GM23248 (cell line): Measurements from ENCODE around the gene EEF2. TPM values are rescaled to one million over a fixed set of nuclear protein-coding genes. Genes with fewer than 3 reads are reported as not detected.

Source experiments
- DNase-seq: peaks from one replicate; pipeline ENCODE4 v3.0.0-alpha.2; 2015
- H2AFZ ChIP-seq: fragments of 200-600 bp; sonication (generic); 2 replicates; pipeline ENCODE4 v1.6.1; 2016; ENCODE audit warnings: antibody characterized with exemption
- H3F3A ChIP-seq: fragments of 200-600 bp; sonication (generic); 2 replicates; pipeline ENCODE4 v1.6.1; 2016; ENCODE audit warnings: mild to moderate bottlenecking, antibody characterized with exemption, mixed run types; ENCODE audit not compliant: insufficient read depth
- H3K27ac ChIP-seq: fragments of 200-600 bp; sonication (generic); 2 replicates; pipeline ENCODE4 v1.5.1; 2016; ENCODE audit warnings: mild to moderate bottlenecking
- H3K27me3 ChIP-seq: fragments of 200-600 bp; sonication (generic); replicated peaks from 2 replicates; pipeline ENCODE4 v1.6.1; 2016; ENCODE audit warnings: mild to moderate bottlenecking; ENCODE audit not compliant: insufficient read depth
- H3K36me3 ChIP-seq: fragments of 200-600 bp; sonication (generic); 2 replicates; pipeline ENCODE4 v1.6.1; 2016; ENCODE audit warnings: low read depth, mild to moderate bottlenecking
- H3K4me1 ChIP-seq: fragments of 200-600 bp; sonication (generic); 2 replicates; pipeline ENCODE4 v1.6.1; 2016; ENCODE audit warnings: mild to moderate bottlenecking; ENCODE audit not compliant: insufficient read depth
- H3K4me2 ChIP-seq: fragments of 200-600 bp; sonication (generic); one replicate; pipeline ENCODE4 v1.6.1; 2016; ENCODE audit warnings: mild to moderate bottlenecking; ENCODE audit not compliant: unreplicated experiment
- H3K4me3 ChIP-seq: fragments of 200-600 bp; sonication (generic); 2 replicates; pipeline ENCODE4 v1.5.1; 2016; ENCODE audit warnings: mild to moderate bottlenecking
- H3K79me2 ChIP-seq: fragments of 200-600 bp; sonication (generic); 2 replicates; pipeline ENCODE4 v1.6.1; 2016; ENCODE audit warnings: mild to moderate bottlenecking; ENCODE audit not compliant: insufficient read depth
- H3K9ac ChIP-seq: fragments of 200-600 bp; sonication (generic); 2 replicates; pipeline ENCODE4 v1.6.1; 2016; ENCODE audit warnings: mild to moderate bottlenecking
- H3K9me2 ChIP-seq: fragments of 200-600 bp; sonication (generic); 2 replicates; pipeline ENCODE4 v1.6.1; 2016; ENCODE audit warnings: mixed run types, mild to moderate bottlenecking, moderate library complexity; ENCODE audit not compliant: insufficient read depth
- H3K9me3 ChIP-seq: fragments of 200-600 bp; sonication (generic); one replicate; pipeline ENCODE4 v1.6.1; 2017; ENCODE audit warnings: low read depth
- H4K20me1 ChIP-seq: fragments of 200-600 bp; sonication (generic); 2 replicates; pipeline ENCODE4 v1.6.0; 2016; ENCODE audit not compliant: insufficient read depth
- EZH2 ChIP-seq: fragments of 200-600 bp; sonication (generic); IDR thresholded peaks from 2 replicates; pipeline ENCODE4 v1.6.1; 2018; ENCODE audit warnings: antibody characterized with exemption, mild to moderate bottlenecking; ENCODE audit not compliant: insufficient read depth, poor library complexity, severe bottlenecking
- EZH2phosphoT487 ChIP-seq: fragments of 200-600 bp; sonication (generic); IDR thresholded peaks from 2 replicates; pipeline ENCODE4 v1.6.1; 2018; ENCODE audit warnings: antibody characterized with exemption, moderate library complexity, mild to moderate bottlenecking, low read depth; ENCODE audit not compliant: insufficient read depth
- WGBS, 2 experiments: methylation state at CpG; one replicate each; pipeline ENCODE4 v1.1.6; 2015 to 2017; ENCODE audit warnings: low lambda C conversion rate in 2 of 2, low coverage in 1 of 2; ENCODE audit errors: missing lambda C conversion rate in 2 of 2; 5-methylcytosine and 5-hydroxymethylcytosine counted together
- in situ Hi-C: fragments of 300-500 bp; cut with MboI; formaldehyde crosslinking; loops from 2 replicates; pipeline ENCODE4 v1.15.0; 2020
- microRNA counts: library from miRNA; unstranded; fragments of <30 nt; microRNA quantifications from one replicate; lab custom pipeline; 2016
- microRNA-seq: library from miRNA; unstranded; fragments of <30 nt; microRNA quantifications from one replicate; pipeline ENCODE4, GENCODE V29; 2016; ENCODE audit warnings: borderline number of aligned reads
- polyA plus RNA-seq: library from polyadenylated mRNA; unstranded; fragments of >200 nt; fragmentation: Nextera tagmentation; extraction: Ambion mirVana; gene quantifications from 2 replicates; pipeline ENCODE4 v1.2.1, GENCODE V29; 2016
- small RNA-seq: library from RNA; depleted of rRNA; stranded (forward); fragments of <200 nt; gene quantifications from one replicate; pipeline ENCODE3, GENCODE V24; 2014; ENCODE audit warnings: low read depth, low replicate concordance
- total RNA-seq: library from RNA; depleted of rRNA; stranded (reverse); fragments of >200 nt; shearing (Covaris generic); gene quantifications from 2 replicates; pipeline ENCODE4 v1.2.3, GENCODE V29; 2014; rRNA removed

Gene EEF2
- total and polyA plus RNA-seq, 2 experiments from 2014 or later: 326 to 2,755 TPM

DNA sequence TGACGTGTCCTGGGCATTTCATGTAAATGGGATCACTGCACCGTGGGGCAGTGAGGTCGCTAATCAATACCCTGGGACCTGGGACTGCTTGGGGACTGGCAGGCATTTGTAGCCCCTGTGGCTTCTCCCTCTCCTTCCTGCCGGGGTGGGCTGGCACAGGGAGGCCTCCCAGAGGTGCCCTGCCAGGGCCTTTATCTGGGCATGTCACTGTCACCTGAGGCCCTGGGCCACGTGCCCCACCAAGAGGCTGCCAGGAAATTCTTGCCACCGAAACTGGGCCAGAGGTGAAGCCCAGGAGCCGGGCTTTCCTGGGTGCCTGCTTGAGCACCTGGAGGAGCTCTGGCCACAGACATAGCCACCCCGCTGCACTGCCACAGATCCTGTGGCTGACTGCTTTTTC lies 54.2 kb downstream of the EEF2 start:
- H3K27me3 ChIP-seq: peaks cover 21% of the 10 kb centered on the region
- no peak overlapping the region for H3K4me3 ChIP-seq
- H3K9me3 ChIP-seq: no peaks in the 10 kb centered on the region
- H3K4me1 ChIP-seq: no peaks in the 10 kb centered on the region
- H3K9me2 ChIP-seq: no peaks in the 10 kb centered on the region
- H3K27ac ChIP-seq: no peak overlapping the region
- no peak overlapping the region for H2AFZ ChIP-seq
- H4K20me1 ChIP-seq: no peaks in the 10 kb centered on the region
- WGBS, 2 experiments: 59 to 65% methylated on average over 7 to 8 of the region's 8 CpGs
- H3K9ac ChIP-seq: no peak overlapping the region
- no peak for DNase-seq
- TF ChIP-seq EZH2 (no peak), EZH2phosphoT487 (no peak)
- no peaks in the 10 kb centered on the region for H3K79me2 ChIP-seq
- no peaks in the 10 kb centered on the region for H3F3A ChIP-seq
- H3K4me2 ChIP-seq: no peak overlapping the region
- in situ Hi-C loops: no loop called here
- no peaks in the 10 kb centered on the region for H3K36me3 ChIP-seq

MicroRNAs within 50 kb of the gene (microRNA counts, 767-probe panel; counts per million panel counts)
- 447 counts per million, percentile 86 among the panel's probes with 10 or more counts for microRNA hsa-miR-637 (lab: Ali Mortazavi, UCI)

Small RNA genes within 50 kb of the gene (microRNA-seq; reads per million reads assigned to microRNA genes)
- not detected for gene MIR637

Small RNA genes within 50 kb of the gene (small RNA-seq; reads per million reads assigned to genes)
- 19.6 reads per million, percentile 89 among the genes with 10 or more reads in this experiment for gene SNORD37

Other genes with a start within 250 kb of the EEF2 start
- 28.3 and 40.0 TPM in 2 replicates for gene APBA3, start 223.8 kb downstream of the EEF2 start, total RNA-seq
- 16.9 and 18.9 TPM in 2 replicates for gene APBA3, start 223.8 kb downstream of the EEF2 start, polyA plus RNA-seq
- 18.5 and 57.9 TPM in 2 replicates for gene MRPL54, start 222.8 kb downstream of the EEF2 start, total RNA-seq
- gene MRPL54, start 222.8 kb downstream of the EEF2 start, polyA plus RNA-seq: 73.0 and 74.1 TPM in 2 replicates
- not detected in 2 replicates for gene RAX2, start 213.2 kb downstream of the EEF2 start, total RNA-seq
- not detected in 2 replicates for gene RAX2, start 213.2 kb downstream of the EEF2 start, polyA plus RNA-seq
- not detected in 2 replicates for gene MATK, start 199.1 kb downstream of the EEF2 start, total RNA-seq
- not detected in 2 replicates for gene MATK, start 199.1 kb downstream of the EEF2 start, polyA plus RNA-seq
- gene ZFR2, start 116.4 kb downstream of the EEF2 start, total RNA-seq: not detected in 2 replicates
- not detected in 2 replicates for gene ZFR2, start 116.4 kb downstream of the EEF2 start, polyA plus RNA-seq
- not detected in 2 replicates for gene ATCAY, start 104.8 kb downstream of the EEF2 start, total RNA-seq
- not detected in 2 replicates for gene ATCAY, start 104.8 kb downstream of the EEF2 start, polyA plus RNA-seq
- gene NMRK2, start 52.4 kb downstream of the EEF2 start, total RNA-seq: not detected in 2 replicates
- gene NMRK2, start 52.4 kb downstream of the EEF2 start, polyA plus RNA-seq: not detected in 2 replicates
- 167 and 194 TPM in 2 replicates for gene DAPK3, start 14.4 kb downstream of the EEF2 start, total RNA-seq
- gene DAPK3, start 14.4 kb downstream of the EEF2 start, polyA plus RNA-seq: 47.6 and 51.1 TPM in 2 replicates
- 16.8 and 21.0 TPM in 2 replicates for gene PIAS4, start 22.3 kb upstream of the EEF2 start, total RNA-seq
- 6.9 and 9.1 TPM in 2 replicates for gene PIAS4, start 22.3 kb upstream of the EEF2 start, polyA plus RNA-seq
- gene ZBTB7A, start 81.4 kb upstream of the EEF2 start, total RNA-seq: 33.6 and 41.3 TPM in 2 replicates
- gene ZBTB7A, start 81.4 kb upstream of the EEF2 start, polyA plus RNA-seq: 17.8 and 20.6 TPM in 2 replicates
- 162 and 212 TPM in 2 replicates for gene MAP2K2, start 138.7 kb upstream of the EEF2 start, total RNA-seq
- 32.3 and 47.0 TPM in 2 replicates for gene MAP2K2, start 138.7 kb upstream of the EEF2 start, polyA plus RNA-seq
- not detected in 2 replicates for gene CREB3L3, start 168.2 kb upstream of the EEF2 start, total RNA-seq
- gene CREB3L3, start 168.2 kb upstream of the EEF2 start, polyA plus RNA-seq: not detected in 2 replicates
- 12.0 and 14.4 TPM in 2 replicates for gene SIRT6, start 197.1 kb upstream of the EEF2 start, total RNA-seq
- 19.6 and 20.0 TPM in 2 replicates for gene SIRT6, start 197.1 kb upstream of the EEF2 start, polyA plus RNA-seq
- gene ANKRD24, start 197.2 kb upstream of the EEF2 start, total RNA-seq: 0.54 and 3.3 TPM in 2 replicates
- gene ANKRD24, start 197.2 kb upstream of the EEF2 start, polyA plus RNA-seq: 0.14 and 0.46 TPM in 2 replicates
- gene EBI3, start 244.1 kb upstream of the EEF2 start, total RNA-seq: 0.76 TPM in 1 of 2 replicates, not detected in the other
- 0.56 and 1.1 TPM in 2 replicates for gene EBI3, start 244.1 kb upstream of the EEF2 start, polyA plus RNA-seq